HG03558 (cell line): ENCODE data around the gene KNDC1.
"Not testable (repeated sequence)": the region's sequence is repeated elsewhere in the genome, so short reads cannot be mapped to it uniquely, and the experiment has no call there.

Experiments
- ATAC-seq: cut with Tn5 transposase; IDR thresholded peaks from one replicate; pipeline ENCODE4 v1.9.1; 2021; ENCODE audit warnings: moderate number of reproducible peaks; ENCODE audit not compliant: unreplicated experiment; ENCODE audit errors: extremely low read depth

KNDC1 gene

DNA sequence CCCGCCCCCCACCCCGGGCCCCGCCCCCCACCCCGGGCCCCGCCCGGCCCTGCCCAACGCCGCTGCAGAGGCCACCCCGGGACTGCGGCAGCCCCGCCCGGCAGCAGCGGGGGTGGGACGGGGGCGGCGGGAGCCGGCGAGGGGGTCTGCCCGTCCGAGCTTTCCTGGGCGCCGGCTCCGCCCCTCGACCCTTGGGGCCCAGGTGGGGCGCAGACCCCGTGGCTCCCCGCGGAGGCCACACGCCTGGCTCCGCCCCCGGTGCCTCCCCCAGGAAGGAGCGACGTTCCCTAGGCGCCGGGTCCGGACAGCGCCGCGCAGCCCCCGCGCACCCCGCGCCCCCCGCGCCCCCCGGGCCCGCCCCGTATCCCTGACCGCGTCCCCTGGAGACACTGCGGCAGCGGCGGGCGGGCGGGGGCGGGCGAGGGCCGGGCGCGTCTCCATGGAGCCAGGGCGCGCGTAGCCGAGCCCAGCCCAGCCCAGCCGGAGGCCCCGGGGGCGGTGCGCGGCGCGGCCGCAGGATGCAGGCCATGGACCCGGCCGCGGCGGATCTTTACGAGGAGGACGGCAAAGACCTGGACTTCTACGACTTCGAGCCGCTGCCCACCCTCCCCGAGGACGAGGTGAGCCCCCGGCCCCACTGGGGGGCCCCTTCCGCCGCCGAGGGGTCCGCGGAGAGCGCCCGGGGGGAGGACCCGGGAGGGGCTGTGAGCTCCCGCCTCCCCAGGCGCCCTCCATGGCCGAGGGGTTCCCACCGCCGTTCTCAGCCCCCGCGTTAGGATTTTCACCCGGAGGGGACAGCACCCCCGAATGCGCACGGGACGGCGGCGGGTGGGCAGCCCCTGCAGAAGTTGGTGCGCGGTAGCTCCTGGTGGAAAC, at the start of gene KNDC1:
Gene KNDC1 (plus strand): TSS at position 270 of the 876 bp plus-strand sequence. CDS start 249 bp downstream, at position 519.
- ATAC-seq, result no peak

DNA sequence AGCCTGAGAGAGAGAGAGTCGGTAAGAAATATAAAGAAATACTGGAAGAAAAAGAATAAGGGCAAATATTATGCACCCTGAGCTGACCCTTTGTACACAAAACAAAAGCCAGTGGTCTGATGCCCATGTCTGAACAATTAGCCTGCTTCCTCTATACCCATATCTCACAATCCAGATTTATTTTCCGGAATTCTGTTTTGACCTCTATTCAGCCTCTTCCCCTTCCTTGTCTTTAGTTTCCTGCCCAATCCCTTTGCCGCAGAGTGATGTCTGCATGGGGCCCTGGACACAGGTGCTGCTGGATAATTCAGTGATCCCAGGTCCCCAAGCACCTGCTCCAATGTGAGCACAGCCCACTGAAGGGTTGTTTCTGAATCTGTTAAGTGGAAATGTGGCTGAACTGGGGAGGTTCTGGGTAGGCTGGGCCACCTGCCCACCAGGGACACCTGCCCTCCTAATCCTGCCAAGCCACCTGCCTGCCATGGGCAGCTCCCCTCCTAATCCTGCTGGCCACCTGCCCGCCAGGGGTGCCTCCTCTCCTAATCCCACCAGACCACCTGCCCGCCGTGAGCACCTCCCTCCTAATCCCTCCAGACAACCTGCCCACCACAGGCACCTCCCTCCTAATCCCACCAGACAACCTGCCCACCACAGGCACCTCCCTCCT, 49.3 kb upstream of the KNDC1 start:
- ATAC-seq, result no peak

DNA sequence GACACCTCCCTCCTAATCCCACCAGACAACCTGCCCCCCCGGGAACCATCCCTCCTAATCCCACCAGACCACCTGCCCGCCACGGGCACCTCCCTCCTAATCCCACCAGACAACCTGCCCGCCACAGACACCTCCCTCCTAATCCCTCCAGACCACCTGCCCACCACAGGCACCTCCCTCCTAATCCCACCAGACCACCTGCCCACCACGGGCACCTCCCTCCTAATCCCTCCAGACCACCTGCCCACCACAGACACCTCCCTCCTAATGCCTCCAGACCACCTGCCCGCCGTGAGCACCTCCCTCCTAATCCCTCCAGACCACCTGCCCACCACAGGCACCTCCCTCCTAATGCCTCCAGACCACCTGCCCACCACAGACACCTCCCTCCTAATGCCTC, 48.4 kb upstream of the KNDC1 start:
- not testable (repeated sequence) for ATAC-seq

DNA sequence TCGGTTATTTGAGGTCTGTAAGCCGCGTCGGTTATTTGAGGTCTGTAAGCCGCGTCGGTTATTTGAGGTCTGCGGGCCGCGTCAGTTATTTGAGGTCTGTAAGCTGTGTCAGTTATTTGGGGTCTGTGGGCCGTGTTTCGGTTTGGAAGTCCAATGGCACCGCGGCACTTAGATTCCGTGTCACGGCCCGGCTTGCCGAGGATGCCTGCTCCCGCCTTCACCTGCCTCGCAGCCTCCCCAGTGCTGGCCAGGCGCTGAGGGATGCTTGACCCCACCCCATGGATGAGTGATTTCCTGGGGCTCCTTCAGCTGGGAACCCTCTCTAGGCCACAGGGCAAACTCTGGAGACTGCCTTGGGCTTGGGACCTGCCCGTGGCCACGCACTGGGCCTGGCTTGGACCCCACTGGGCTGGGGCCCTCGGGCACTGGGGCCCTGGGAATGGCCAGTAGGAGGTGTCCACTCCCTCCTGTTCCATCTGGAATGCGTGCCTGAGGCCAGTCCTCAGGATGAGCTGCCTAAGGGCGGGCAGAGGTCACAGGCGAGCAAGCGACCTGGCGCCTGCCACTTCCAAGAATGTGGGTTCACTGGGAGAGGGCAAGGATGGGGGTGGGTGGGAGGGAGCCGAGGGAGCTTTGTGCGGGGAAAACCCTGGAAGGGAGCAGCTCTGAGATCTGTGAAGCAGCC, 46.7 kb upstream of the KNDC1 start:
- no peak for ATAC-seq

- ATAC-seq, result no peak
Measured at GRCh38 chr10:133113847-133114246, 46.2 kb upstream of the KNDC1 start.

DNA sequence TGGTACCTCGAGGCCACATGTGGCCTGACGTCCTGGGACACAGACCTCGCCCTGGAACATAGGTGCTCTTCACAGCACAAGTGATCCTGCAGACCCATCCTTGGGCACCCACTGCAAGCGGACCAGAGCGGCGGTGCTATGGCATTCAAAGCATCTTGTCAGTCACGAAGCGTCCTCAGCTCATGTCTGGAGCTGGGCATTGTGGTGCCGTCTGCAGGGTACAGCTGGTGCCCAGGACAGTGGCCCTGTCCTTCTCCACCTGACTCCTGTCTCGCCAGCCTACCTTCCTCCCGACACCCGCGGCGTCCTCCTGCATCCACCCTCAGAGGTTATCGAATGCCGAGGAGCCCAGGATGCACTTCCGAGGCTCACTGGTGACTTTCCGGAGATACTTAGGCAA, 45.8 kb upstream of the KNDC1 start:
- no peak for ATAC-seq

DNA sequence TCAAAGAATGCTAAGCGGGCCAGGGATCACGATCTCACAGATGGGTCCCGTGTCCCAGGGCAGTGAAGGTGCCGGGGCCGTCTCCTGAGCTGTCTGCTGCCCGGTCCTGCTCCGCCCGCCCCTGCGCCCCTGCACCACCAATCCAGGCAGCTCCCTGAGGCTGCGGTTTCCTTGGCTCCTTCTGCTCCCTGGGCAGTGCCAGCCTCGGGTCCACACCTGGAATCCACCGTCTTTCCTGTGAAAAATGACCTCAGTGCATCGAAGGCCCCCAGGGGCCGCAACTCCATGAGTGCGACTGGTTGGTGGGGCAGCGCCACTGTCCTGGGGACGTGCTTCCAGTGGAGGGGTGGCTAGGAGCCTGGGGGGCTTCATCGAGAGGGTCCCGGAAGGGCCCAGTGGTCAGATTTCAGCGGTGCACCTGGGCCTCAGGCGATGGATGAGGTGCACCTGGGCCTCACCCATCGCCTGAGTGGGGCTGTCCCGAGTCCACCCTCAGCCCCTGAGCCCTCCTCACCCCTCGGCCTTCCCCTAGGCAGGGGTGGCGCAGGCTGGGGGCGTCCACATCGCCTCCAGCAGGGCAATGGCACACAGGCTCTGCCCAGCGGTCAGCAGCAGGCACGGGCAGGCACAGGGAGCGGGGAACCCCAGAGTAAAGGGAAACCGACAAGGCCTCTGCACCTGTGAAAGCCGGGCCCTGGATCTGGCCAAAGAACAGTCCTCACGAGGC, 45.1 kb upstream of the KNDC1 start:
- no peak for ATAC-seq

DNA sequence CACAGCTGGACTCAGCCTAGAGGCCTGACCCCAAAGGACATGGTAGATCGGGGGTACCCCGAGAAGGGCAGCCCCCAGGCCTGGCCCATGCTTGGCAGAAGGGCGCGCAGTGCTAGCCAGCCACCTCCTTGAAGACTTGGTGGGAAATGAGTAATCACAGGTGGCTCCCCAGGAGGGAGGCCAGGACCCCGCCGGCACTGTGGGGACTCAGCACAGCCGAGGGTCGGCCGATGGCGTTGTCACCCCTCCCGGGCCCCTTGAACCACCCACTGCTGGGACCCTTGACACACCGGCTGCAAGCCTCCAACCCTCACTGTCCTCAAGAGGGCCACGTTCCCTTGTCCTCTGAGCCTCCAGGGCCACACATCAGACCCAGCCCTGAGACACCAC, 44.6 kb upstream of the KNDC1 start:
- ATAC-seq, result no peak

DNA sequence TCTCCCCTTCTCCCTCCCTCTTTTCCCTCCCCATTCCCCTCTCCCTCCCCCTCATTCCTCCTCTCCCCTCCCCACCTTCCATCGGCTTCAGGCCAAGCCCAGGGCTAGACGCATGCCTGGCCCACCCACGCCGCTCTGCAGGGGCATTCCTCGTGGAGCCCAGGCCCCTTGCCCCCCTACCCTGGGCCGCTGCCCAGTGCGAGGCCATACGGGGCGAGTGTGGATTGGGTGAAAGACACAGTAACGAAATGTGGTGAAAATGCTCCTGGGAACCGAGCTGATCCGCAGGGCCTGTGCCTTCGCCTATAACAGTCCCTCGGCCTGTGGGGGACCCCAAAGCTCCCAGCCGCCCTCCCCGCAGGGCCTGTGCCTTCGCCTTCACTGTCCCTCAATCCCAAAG, 44.0 kb upstream of the KNDC1 start:
- ATAC-seq, result no peak

DNA sequence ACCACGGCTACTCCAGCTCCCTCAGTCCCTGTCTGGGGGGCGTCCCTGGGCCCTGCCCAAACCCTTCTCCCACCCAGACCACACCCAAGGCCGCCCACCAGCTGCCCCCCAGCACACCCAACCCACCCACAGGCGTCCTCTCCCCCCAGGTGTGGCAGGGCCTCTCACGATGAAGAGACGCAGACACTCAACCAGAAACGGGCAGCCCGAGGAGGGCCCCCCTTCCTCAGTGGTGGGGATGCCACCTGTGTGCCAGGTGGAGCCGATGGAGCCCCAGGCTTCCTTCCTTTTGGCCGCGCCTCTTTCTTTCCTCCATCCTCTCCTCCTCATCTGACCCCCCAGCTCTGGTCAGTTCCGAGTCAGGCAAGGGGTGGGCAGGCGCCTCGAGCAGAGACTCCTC, 43.6 kb upstream of the KNDC1 start:
- ATAC-seq, result no peak

GRCh38 chr10:133117036-133117687, 42.9 kb upstream of the KNDC1 start:
- no peak for ATAC-seq

DNA sequence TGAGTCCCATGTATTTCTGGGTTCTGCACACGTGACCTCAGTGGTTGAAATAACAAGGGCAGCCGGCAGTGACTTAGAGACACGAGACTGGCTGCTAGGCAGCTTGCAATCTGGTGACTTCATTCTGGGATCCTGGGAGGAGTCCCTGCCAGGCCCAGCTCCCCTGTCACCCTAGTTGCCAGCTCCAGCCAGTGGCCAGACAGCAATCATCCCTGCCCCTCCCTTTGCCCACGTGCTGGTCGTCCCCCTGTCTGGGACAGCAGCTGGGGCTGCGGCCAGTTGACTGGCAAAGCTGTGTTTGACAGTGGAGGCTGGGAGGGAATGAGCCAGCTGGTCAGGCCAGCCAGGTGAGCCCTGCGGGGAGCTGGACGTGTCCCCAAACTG, 42.3 kb upstream of the KNDC1 start:
- ATAC-seq, result no peak

GRCh38 chr10:133121479-133121878, 38.5 kb upstream of the KNDC1 start:
- no peak for ATAC-seq

DNA sequence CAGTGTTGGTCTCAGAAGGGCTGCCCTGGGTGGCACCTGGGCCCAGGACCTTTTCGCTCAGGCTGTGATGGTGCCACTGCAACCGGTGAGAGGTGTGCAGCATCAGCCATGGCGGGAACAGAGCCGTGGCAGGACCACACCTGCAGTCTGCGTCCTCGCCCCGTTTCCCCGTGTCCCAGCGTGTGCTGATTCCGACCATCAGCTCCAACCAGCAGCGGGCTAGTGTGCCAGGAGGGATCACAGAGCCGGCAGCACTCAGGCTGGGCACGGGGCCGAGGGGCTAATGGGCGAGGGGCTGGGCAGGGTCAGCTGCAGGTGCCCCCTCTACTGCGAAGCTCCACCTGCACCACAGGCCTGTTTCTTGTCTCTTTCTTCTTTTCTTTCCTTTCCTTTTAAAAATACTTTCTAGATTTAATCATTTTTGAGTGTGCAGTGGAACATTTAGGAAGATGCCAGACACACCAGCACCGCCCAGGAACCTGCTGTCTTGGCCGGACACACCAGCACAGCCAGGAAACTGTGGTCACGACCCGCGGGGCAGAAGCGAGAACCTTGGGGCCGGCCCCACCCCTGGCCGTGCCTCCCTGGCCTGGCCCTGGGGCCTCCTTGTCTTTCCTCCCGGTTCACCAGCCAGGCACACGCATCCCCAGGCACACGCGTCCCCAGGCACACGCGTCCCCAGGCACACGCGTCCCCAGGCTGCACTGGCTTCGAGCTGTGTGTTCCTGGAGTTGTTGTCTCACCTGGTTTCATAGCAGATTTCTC, 37.7 kb upstream of the KNDC1 start:
- ATAC-seq, result no peak

- no peak for ATAC-seq
Measured at GRCh38 chr10:133123050-133123745, 36.8 kb upstream of the KNDC1 start.

DNA sequence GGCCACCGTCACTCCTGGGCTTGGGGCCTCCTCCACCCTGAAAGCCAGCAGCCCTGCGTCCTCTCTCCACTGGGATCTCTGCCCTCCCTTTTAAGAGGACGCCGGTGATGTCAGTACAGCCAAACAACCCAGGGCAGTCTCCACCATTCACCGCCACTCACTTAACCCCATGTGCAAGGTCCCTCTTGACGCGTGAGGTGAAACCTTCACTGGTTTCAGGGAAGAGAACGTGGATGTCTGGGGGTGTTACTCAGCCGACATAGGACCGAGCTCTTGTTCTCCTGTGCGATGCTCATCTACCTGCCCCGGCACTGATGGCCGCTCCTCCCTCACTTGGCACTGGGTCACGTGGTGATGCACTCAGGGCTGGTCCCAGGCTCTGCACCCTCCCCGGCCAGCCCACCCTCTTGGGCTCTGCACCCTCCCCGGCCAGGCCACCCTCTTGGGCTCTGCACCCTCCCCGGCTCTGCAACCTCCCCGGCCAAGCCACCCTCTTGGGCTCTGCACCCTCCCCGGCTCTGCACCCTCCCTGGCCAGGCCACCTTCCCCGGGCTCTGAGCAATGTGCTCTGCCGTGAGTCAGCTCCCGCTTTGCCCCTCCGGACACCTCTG, 36.2 kb upstream of the KNDC1 start:
- ATAC-seq, result no peak

- ATAC-seq, result no peak
Measured at GRCh38 chr10:133124357-133125211, 35.4 kb upstream of the KNDC1 start.
